Smooth muscle cell (in vitro differentiated cells): ENCODE measurements around the gene PAH. TPM values are rescaled to one million over a fixed set of nuclear protein-coding genes. Genes with fewer than 3 reads are reported as not detected.

Experiments
- DNase-seq: peaks from one replicate; lab custom pipeline; 2025; ENCODE audit not compliant: unreplicated experiment; lab: John Stamatoyannopoulos, UW
- H2AFZ ChIP-seq: fragments of 200-600 bp; sonication (generic); 2 replicates; pipeline ENCODE4 v1.6.0; 2016; ENCODE audit warnings: antibody characterized with exemption, low read depth, mild to moderate bottlenecking
- H3F3A ChIP-seq: fragments of 200-600 bp; sonication (generic); 2 replicates; pipeline ENCODE4 v1.6.0; 2017; ENCODE audit warnings: antibody characterized with exemption, low read depth
- H3K27ac ChIP-seq: fragments of 200-600 bp; sonication (generic); 2 replicates; pipeline ENCODE4 v1.5.1; 2016; ENCODE audit warnings: low read depth, mild to moderate bottlenecking
- H3K27me3 ChIP-seq: fragments of 200-600 bp; sonication (generic); 2 replicates; pipeline ENCODE4 v1.6.1; 2016; ENCODE audit warnings: low read depth, mild to moderate bottlenecking
- H3K36me3 ChIP-seq: fragments of 200-600 bp; sonication (generic); 2 replicates; pipeline ENCODE4 v1.5.1; 2016; ENCODE audit warnings: low read depth
- H3K4me1 ChIP-seq: fragments of 200-600 bp; sonication (generic); 2 replicates; pipeline ENCODE4 v1.5.1; 2016; ENCODE audit warnings: low read depth
- H3K4me2 ChIP-seq: fragments of 200-600 bp; sonication (generic); 2 replicates; pipeline ENCODE4 v1.6.0; 2016; ENCODE audit warnings: mild to moderate bottlenecking
- H3K4me3 ChIP-seq: fragments of 200-600 bp; sonication (generic); 2 replicates; pipeline ENCODE4 v1.5.1; 2016; ENCODE audit warnings: mild to moderate bottlenecking
- H3K79me2 ChIP-seq: fragments of 200-600 bp; sonication (generic); 2 replicates; pipeline ENCODE4 v1.6.0; 2016; ENCODE audit warnings: low read depth, mild to moderate bottlenecking
- H3K9ac ChIP-seq: fragments of 200-600 bp; sonication (generic); 2 replicates; pipeline ENCODE4 v1.6.0; 2016; ENCODE audit warnings: low read depth
- H3K9me3 ChIP-seq: fragments of 200-600 bp; sonication (generic); replicated peaks from 2 replicates; pipeline ENCODE4 v1.5.1; 2016; ENCODE audit warnings: low read depth
- H4K20me1 ChIP-seq: fragments of 200-600 bp; sonication (generic); 2 replicates; pipeline ENCODE4 v1.6.0; 2016; ENCODE audit warnings: low read depth
- CTCF ChIP-seq: fragments of 200-600 bp; sonication (generic); IDR thresholded peaks from 2 replicates; pipeline ENCODE4 v1.5.1; 2017; ENCODE audit warnings: borderline replicate concordance, mild to moderate bottlenecking, antibody characterized with exemption; ENCODE audit not compliant: insufficient read depth, poor library complexity, severe bottlenecking
- WGBS: methylation state at CpG from one replicate; pipeline ENCODE4 v1.1.7; 2016; ENCODE audit warnings: low lambda C conversion rate; 5-methylcytosine and 5-hydroxymethylcytosine counted together
- polyA plus RNA-seq: library from polyadenylated mRNA; unstranded; fragments of >200 nt; fragmentation: Nextera tagmentation; extraction: Ambion mirVana; gene quantifications from 2 replicates; pipeline ENCODE4 v1.2.1, GENCODE V29; 2016
- total RNA-seq: library from RNA; depleted of rRNA; stranded (reverse); fragments of >200 nt; gene quantifications from 2 replicates; pipeline ENCODE4 v1.2.3, GENCODE V29; 2014

PAH gene
- total and polyA plus RNA-seq, 2 experiments from 2014 or later: not detected

- no peak overlapping the region for H3K27ac ChIP-seq
- no peak for DNase-seq
- H3K27me3 ChIP-seq: peaks cover 99% of the 10 kb centered on the region
- H3K4me2 ChIP-seq: peak overlapping the region; percentile 96
- H3K4me1 ChIP-seq: peaks cover 28% of the 10 kb centered on the region
- no peaks in the 10 kb centered on the region for H3K79me2 ChIP-seq
- 1% methylated on average over 76 of the region's 83 CpGs for WGBS
- TF ChIP-seq CTCF: no peak
- peak overlapping the region; percentile 56 for H3K4me3 ChIP-seq
- H2AFZ ChIP-seq: peak overlapping the region; percentile 18
- no peak overlapping the region for H3K9ac ChIP-seq
- H3K36me3 ChIP-seq: no peaks in the 10 kb centered on the region
- H3F3A ChIP-seq: no peaks in the 10 kb centered on the region
- no peaks in the 10 kb centered on the region for H3K9me3 ChIP-seq
- H4K20me1 ChIP-seq: no peaks in the 10 kb centered on the region
These were observed 41.2 kb upstream of the PAH start for GRCh38 chr12:102958073-102958829.

DNA sequence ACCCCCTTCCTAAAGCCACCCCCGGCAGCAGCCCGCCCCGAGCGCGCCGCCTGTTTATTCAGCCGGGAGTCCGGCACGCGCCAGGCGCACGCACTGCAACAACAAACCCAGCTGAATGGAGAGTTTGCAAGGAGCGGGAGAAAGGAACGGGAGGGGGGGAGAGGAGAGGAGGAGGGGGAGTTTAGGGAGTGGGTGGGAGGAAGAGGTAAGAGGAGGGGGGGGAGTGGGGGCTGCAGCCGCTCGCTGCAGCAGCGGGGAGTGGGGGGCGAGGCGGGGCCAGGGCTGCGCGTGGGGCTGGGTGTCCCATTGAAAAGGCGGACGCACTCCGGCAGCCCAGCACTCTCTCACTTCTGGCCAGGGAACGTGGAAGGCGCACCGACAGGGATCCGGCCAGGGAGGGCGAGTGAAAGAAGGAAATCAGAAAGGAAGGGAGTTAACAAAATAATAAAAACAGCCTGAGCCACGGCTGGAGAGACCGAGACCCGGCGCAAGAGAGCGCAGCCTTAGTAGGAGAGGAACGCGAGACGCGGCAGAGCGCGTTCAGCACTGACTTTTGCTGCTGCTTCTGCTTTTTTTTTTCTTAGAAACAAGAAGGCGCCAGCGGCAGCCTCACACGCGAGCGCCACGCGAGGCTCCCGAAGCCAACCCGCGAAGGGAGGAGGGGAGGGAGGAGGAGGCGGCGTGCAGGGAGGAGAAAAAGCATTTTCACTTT lies 40.5 kb upstream of the PAH start, which contains the start of gene ASCL1:
Gene ASCL1, plus strand, starts transcription at position 336 of the 712 bp plus-strand sequence. CDS start 571 bp downstream, outside the sequence.
- Histone ChIP-seq H3K36me3 (no peaks in the 10 kb centered on the region), H3F3A (no peaks in the 10 kb centered on the region), H3K4me2 (peak within 1 kb of the TSS; percentile 96), H3K9ac (no peak within 1 kb of the TSS), H3K27me3 (peaks cover 99% of the 10 kb centered on the region), H3K27ac (no peak within 1 kb of the TSS), H3K79me2 (no peaks in the 10 kb centered on the region), H3K4me1 (peaks cover 28% of the 10 kb centered on the region), H2AFZ (peak within 1 kb of the TSS; percentile 18), H4K20me1 (no peaks in the 10 kb centered on the region), H3K9me3 (no peaks in the 10 kb centered on the region), H3K4me3 (peak within 1 kb of the TSS; percentile 56)
- no peak for DNase-seq
- no peak for TF ChIP-seq CTCF
- 3% methylated on average over 28 of the region's 52 CpGs for WGBS

DNA sequence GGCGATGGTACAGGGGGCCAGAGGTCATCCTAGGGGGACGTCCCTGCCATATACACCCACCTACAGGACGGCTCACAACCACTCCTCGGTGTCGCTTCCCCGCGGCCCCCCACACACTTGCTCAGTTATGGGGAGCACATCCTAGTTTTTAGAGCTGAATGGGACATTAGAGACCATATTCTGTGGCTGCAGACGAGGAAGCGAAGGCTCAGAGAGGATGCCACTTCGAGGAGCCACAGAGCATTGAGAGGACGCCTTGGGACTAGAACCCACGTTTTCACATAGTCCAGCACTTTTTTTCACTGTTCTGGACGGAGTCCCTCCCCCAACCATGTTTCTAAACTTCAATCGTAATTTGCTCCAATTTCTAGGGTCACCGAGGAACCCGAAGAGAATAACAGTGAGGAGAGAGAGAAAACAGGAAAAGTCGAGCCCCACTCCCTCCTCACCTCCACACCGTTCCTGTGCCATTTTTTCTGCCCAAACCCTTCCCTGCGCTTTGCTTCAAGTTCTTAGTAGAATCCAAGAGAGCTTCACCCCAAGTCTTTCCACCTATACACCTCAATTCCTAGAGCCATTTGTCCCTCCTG lies 39.8 kb upstream of the PAH start:
- Histone ChIP-seq H3K9me3 (no peaks in the 10 kb centered on the region), H2AFZ (no peak overlapping the region), H3K9ac (no peak overlapping the region), H3K27me3 (peaks cover 100% of the 10 kb centered on the region), H3K4me2 (peak overlapping the region; percentile 96), H3K4me1 (peaks cover 27% of the 10 kb centered on the region), H3K79me2 (no peaks in the 10 kb centered on the region), H3F3A (no peaks in the 10 kb centered on the region), H3K36me3 (no peaks in the 10 kb centered on the region), H3K27ac (no peak overlapping the region), H3K4me3 (peak overlapping the region; percentile 56), H4K20me1 (no peaks in the 10 kb centered on the region)
- WGBS: 7% methylated on average over 13 of the region's 19 CpGs
- no peak for TF ChIP-seq CTCF
- DNase-seq: no peak
